ENCODE results near the gene NPTN. TPM values are rescaled to one million over a fixed set of nuclear protein-coding genes. Genes with fewer than 3 reads are reported as not detected.

NPTN gene
- total RNA-seq, 1 experiment from 2014 or later: 164 TPM

- Histone ChIP-seq H3K27ac (ENCODE audit: low read length) (no peak overlapping the region), H3K4me3 (ENCODE audit: low read length) (no peak overlapping the region), H3K9ac (ENCODE audit: low read length) (no peak overlapping the region), H4K20me1 (ENCODE audit: low read length) (no peaks in the 10 kb centered on the region), H3K4me1 (ENCODE audit: insufficient read depth, low read length) (no peaks in the 10 kb centered on the region), H3K9me2 (replicated peaks; ENCODE audit: low read length) (no peaks in the 10 kb centered on the region), H3K27me3 (ENCODE audit: low read length) (no peaks in the 10 kb centered on the region), H3K9me3 (ENCODE audit: low read length) (no peaks in the 10 kb centered on the region), H3K4me2 (ENCODE audit: low read length) (no peak overlapping the region), H3F3A (ENCODE audit: low read length, unreplicated experiment) (no peaks in the 10 kb centered on the region), H2AFZ (ENCODE audit: low read length) (no peak overlapping the region), H3K36me3 (ENCODE audit: low read depth, low read length) (peaks cover 44% of the 10 kb centered on the region), H3K79me2 (ENCODE audit: low read length) (no peaks in the 10 kb centered on the region)
- DNase-seq (no peak), ATAC-seq (no peak)
- intact Hi-C loops (cut with micrococcal nuclease): no loop called here
- CTCF ChIA-PET: no interaction called here
- no TSS peak for BruUV-seq (replicated peaks)
- POLR2A ChIA-PET (ENCODE audit: unreplicated experiment): no interaction called here
- no peak for TF ChIP-seq CTCF (conservative IDR thresholded peaks at IDR 0.05; ENCODE audit: low read depth, low read length)
These were observed 48.3 kb downstream of the NPTN start for GRCh38 chr15:73584699-73585420.

GRCh38 chr15:73583544-73583943, 49.6 kb downstream of the NPTN start:
- Histone ChIP-seq H3F3A (ENCODE audit: low read length, unreplicated experiment) (no peaks in the 10 kb centered on the region), H3K27ac (ENCODE audit: low read length) (no peak overlapping the region), H3K9me3 (ENCODE audit: low read length) (no peaks in the 10 kb centered on the region), H3K36me3 (ENCODE audit: low read depth, low read length) (peaks cover 41% of the 10 kb centered on the region), H4K20me1 (ENCODE audit: low read length) (no peaks in the 10 kb centered on the region), H3K27me3 (ENCODE audit: low read length) (no peaks in the 10 kb centered on the region), H3K4me3 (ENCODE audit: low read length) (no peak overlapping the region), H3K9ac (ENCODE audit: low read length) (no peak overlapping the region), H3K79me2 (ENCODE audit: low read length) (no peaks in the 10 kb centered on the region), H2AFZ (ENCODE audit: low read length) (no peak overlapping the region), H3K9me2 (replicated peaks; ENCODE audit: low read length) (no peaks in the 10 kb centered on the region), H3K4me2 (ENCODE audit: low read length) (no peak overlapping the region), H3K4me1 (ENCODE audit: insufficient read depth, low read length) (no peaks in the 10 kb centered on the region)
- TF ChIP-seq CTCF (conservative IDR thresholded peaks at IDR 0.05; ENCODE audit: low read depth, low read length) (no peak), EZH2phosphoT487 (IDR thresholded peaks at IDR 0.05; ENCODE audit: borderline replicate concordance, low read length) (no peak), EZH2 (IDR thresholded peaks at IDR 0.05; ENCODE audit: low read length, unreplicated experiment) (no peak)
- ATAC-seq: no peak
- ChIA-PET CTCF (no interaction called here), POLR2A (ENCODE audit: unreplicated experiment) (no interaction called here)
- intact Hi-C loops (cut with micrococcal nuclease): no loop called here
- no TSS peak for BruUV-seq (replicated peaks)
- no peak for DNase-seq

- no peak overlapping the region for H3K4me2 ChIP-seq (ENCODE audit: low read length)
- ATAC-seq (no peak), DNase-seq (no peak)
- no peak overlapping the region for H3K27ac ChIP-seq (ENCODE audit: low read length)
- H3K36me3 ChIP-seq (ENCODE audit: low read depth, low read length): peaks cover 39% of the 10 kb centered on the region
- no peaks in the 10 kb centered on the region for H3K9me3 ChIP-seq (ENCODE audit: low read length)
- no peaks in the 10 kb centered on the region for H3K27me3 ChIP-seq (ENCODE audit: low read length)
- no peak overlapping the region for H3K4me3 ChIP-seq (ENCODE audit: low read length)
- no peak overlapping the region for H3K9ac ChIP-seq (ENCODE audit: low read length)
- BruUV-seq (replicated peaks): no TSS peak
- ChIA-PET CTCF (no interaction called here), POLR2A (ENCODE audit: unreplicated experiment) (no interaction called here)
- no peaks in the 10 kb centered on the region for H3F3A ChIP-seq (ENCODE audit: low read length, unreplicated experiment)
- no peak overlapping the region for H2AFZ ChIP-seq (ENCODE audit: low read length)
- no peaks in the 10 kb centered on the region for H4K20me1 ChIP-seq (ENCODE audit: low read length)
- H3K4me1 ChIP-seq (ENCODE audit: insufficient read depth, low read length): no peaks in the 10 kb centered on the region
- intact Hi-C loops (cut with micrococcal nuclease): no loop called here
- TF ChIP-seq EZH2 (IDR thresholded peaks at IDR 0.05; ENCODE audit: low read length, unreplicated experiment) (no peak), CTCF (conservative IDR thresholded peaks at IDR 0.05; ENCODE audit: low read depth, low read length) (no peak), EZH2phosphoT487 (IDR thresholded peaks at IDR 0.05; ENCODE audit: borderline replicate concordance, low read length) (no peak)
- no peaks in the 10 kb centered on the region for H3K79me2 ChIP-seq (ENCODE audit: low read length)
- H3K9me2 ChIP-seq (replicated peaks; ENCODE audit: low read length): no peaks in the 10 kb centered on the region
These were observed 50.3 kb downstream of the NPTN start for GRCh38 chr15:73582851-73583379.

Measured in PC-3 (cell line).